A549 treated with AZD2906 at 1 μM for 4 hours (cell line): ENCODE data around the gene KLF9. TPM values are rescaled to one million over a fixed set of nuclear protein-coding genes. Genes with fewer than 3 reads are reported as not detected.

Experiments used
- total RNA-seq: library from RNA; stranded (reverse); fragments of 200-300 nt; extraction: Qiagen RNA extraction; gene quantifications from 5 replicates; pipeline ENCODE4 v1.2.3, GENCODE V29; 2022

KLF9 gene
- total RNA-seq = 3.7 to 5.3 TPM (median 5.1 TPM) in 5 replicates

DNA sequence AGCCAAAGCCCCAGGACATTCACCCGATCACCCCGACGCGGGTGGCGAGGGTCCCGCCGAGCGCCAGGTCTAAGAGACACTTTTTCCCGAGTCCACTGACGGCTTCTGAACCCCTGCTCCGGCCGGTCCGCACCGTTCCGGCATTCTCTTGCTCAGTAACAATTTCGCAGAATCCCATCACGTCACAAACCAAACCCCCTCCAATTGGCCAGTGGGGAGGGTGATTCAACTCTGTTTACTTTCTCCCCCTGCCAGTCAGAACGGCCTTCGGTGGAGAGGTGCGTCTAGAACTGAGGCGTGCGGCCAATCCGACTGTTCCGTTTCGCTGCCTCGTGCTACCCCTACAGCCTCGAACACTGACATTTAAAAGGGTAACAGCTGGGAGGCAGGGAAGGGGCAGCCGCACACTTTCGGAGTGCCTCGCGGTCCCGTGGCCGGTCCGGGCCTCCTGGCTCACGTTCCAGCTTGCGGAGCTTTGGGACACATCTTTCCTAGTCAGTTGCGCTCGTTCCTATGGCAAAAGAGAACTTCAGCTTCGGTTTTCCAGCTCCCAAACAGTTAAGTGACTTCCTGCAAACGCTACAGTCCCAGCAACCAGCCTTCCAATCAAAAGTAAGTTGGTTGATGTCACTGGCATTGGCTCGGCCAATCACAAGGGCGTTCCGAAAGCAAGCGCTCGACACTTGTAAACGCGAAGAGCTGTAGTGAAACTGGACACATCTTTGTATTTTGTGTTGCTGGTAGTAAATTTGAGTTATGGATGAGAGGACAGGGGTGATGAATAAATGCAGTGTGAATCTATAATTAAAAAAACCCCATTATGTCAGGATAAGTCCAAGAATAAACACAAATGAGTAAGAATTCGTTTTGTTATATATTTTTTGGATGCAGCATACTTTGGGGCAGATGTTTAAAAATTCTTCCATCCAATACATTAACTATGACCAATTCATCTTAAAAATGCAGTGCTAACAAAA lies at the start of gene KLF9:
Gene KLF9 (minus strand): TSS at position 859 of the 977 bp plus-strand sequence. CDS start 1,294 bp downstream, outside the sequence.

Other genes starting within 250 kb of the KLF9 start
- gene SMC5, start 155.7 kb downstream of the KLF9 start, total RNA-seq = 11.7 to 19.2 TPM (median 15.8 TPM) in 5 replicates